Lung (tissue), 12 donors: ENCODE measurements around the gene ALDOB. TPM values are rescaled to one million over a fixed set of nuclear protein-coding genes. Genes with fewer than 3 reads are reported as not detected.

Experiments
- ATAC-seq: fragments of 200-7000 bp; cut with Tn5 transposase; one replicate; pipeline ENCODE4 v1.9.1; 2020; ENCODE audit warnings: moderate number of reproducible peaks; ENCODE audit not compliant: insufficient read depth, low FRiP score
- DNase-seq, 3 donors: peaks; one replicate each; pipeline ENCODE4 v3.0.0-alpha.2; 2013 to 2017
- H3K27ac ChIP-seq, 2 donors: one replicate each; pipeline ENCODE4 v1.5.1; 2013; ENCODE audit warnings: mild to moderate bottlenecking in 2 of 2, moderate library complexity in 2 of 2, control low read depth in 1 of 2, inconsistent platforms in 1 of 2, low read depth in 1 of 2, low read length in 1 of 2
- H3K27me3 ChIP-seq, 3 donors: one replicate each; pipeline ENCODE4 v1.5.1; 2013; ENCODE audit warnings: low read length in 2 of 3; ENCODE audit not compliant: control insufficient read depth in 3 of 3, insufficient read depth in 3 of 3
- H3K36me3 ChIP-seq, 4 donors: one replicate each; pipeline ENCODE4 v1.5.1; 2013; ENCODE audit warnings: low read length in 4 of 4, mild to moderate bottlenecking in 1 of 4, moderate library complexity in 1 of 4; ENCODE audit not compliant: control insufficient read depth in 4 of 4, insufficient read depth in 4 of 4
- H3K4me1 ChIP-seq, 5 donors: one replicate each; pipeline ENCODE4 v1.5.1; 2013; ENCODE audit warnings: low read length in 5 of 5, mild to moderate bottlenecking in 2 of 5, moderate library complexity in 1 of 5; ENCODE audit not compliant: control insufficient read depth in 5 of 5, insufficient read depth in 5 of 5
- H3K4me3 ChIP-seq: one replicate; pipeline ENCODE4 v1.5.1; 2013; ENCODE audit warnings: mild to moderate bottlenecking, control low read depth, moderate library complexity
- H3K9ac ChIP-seq, 2 donors: one replicate each; pipeline ENCODE4 v1.5.1; 2013; ENCODE audit warnings: low read length in 2 of 2, control low read depth in 1 of 2; ENCODE audit not compliant: insufficient read depth in 1 of 2
- H3K9me3 ChIP-seq, 4 donors: one replicate each; pipeline ENCODE4 v1.5.1; 2013; ENCODE audit warnings: low read length in 3 of 4, mild to moderate bottlenecking in 1 of 4, moderate library complexity in 1 of 4; ENCODE audit not compliant: control insufficient read depth in 4 of 4, insufficient read depth in 3 of 4
- WGBS, 2 donors: extraction: QIAGEN DNeasy Blood & Tissue Kit; methylation state at CpG; one replicate each; pipeline ENCODE4 v1.1.7; 2013; 5-methylcytosine and 5-hydroxymethylcytosine counted together
- polyA plus RNA-seq, 2 donors: library from polyadenylated mRNA; stranded (reverse); fragments of 200-250 nt; gene quantifications; one replicate each; pipeline ENCODE4 v1.2.1, GENCODE V29; 2013
- total RNA-seq, 2 donors: library from RNA; depleted of rRNA in 1 of 2; stranded (reverse); fragments of >200 nt in 1 of 2; gene quantifications; one replicate each; pipeline ENCODE4 v1.2.1, GENCODE V29; 2014 to 2021
- TF ChIP-seq, protein P1 (sequence below): IDR thresholded peaks from 2 replicates; pipeline ENCODE4 v1.5.1; 2012; ENCODE audit warnings: mild to moderate bottlenecking; ENCODE audit errors: control extremely low read depth, extremely low read depth
- donor health status: control.
- donor health status: control.
- donor health status: Bipolar disorder and iron deficiency.
- donor health status: healthy.
- donor health status: DM: yes; HTN: yes; CAD: no.

ALDOB gene
- total and polyA plus RNA-seq, 4 donors = 0.06 to 1.1 (median 0.09) TPM; not detected in 1

- TF ChIP-seq, protein P1, sequence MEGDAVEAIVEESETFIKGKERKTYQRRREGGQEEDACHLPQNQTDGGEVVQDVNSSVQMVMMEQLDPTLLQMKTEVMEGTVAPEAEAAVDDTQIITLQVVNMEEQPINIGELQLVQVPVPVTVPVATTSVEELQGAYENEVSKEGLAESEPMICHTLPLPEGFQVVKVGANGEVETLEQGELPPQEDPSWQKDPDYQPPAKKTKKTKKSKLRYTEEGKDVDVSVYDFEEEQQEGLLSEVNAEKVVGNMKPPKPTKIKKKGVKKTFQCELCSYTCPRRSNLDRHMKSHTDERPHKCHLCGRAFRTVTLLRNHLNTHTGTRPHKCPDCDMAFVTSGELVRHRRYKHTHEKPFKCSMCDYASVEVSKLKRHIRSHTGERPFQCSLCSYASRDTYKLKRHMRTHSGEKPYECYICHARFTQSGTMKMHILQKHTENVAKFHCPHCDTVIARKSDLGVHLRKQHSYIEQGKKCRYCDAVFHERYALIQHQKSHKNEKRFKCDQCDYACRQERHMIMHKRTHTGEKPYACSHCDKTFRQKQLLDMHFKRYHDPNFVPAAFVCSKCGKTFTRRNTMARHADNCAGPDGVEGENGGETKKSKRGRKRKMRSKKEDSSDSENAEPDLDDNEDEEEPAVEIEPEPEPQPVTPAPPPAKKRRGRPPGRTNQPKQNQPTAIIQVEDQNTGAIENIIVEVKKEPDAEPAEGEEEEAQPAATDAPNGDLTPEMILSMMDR = no peak
- peak within 1 kb of the TSS; percentile 87 for H3K4me3 ChIP-seq
- peaks cover 6 to 46% (median 27%) of the 10 kb centered on the region in 4 donors for H3K36me3 ChIP-seq
- peaks cover 2 to 6% (median 5%) of the 10 kb centered on the region in 4 donors for H3K9me3 ChIP-seq
- DNase-seq (peak; percentile 99 to 100 (median 100)), ATAC-seq (peak; percentile 100)
- H3K27me3 ChIP-seq = no peaks in the 10 kb centered on the region
- H3K4me1 ChIP-seq = peaks cover 0 to 22% (median 12%) of the 10 kb centered on the region in 5 donors
- H3K27ac ChIP-seq = peak within 1 kb of the TSS; percentile 82 to 96
- peak within 1 kb of the TSS; percentile 95 to 99 for H3K9ac ChIP-seq
- WGBS, 2 donors = 0% methylated on average over 44 of the region's 44 CpGs
Measured at GRCh38 chr9:101398068-101398929, 37.3 kb downstream of the ALDOB start, which contains the start of the genes MRPL50 and ZNF189. MRPL50 (minus strand) TSS chr9:101398618; CDS start chr9:101398592, 26 bp downstream. ZNF189 (plus strand) TSS chr9:101398851; CDS start chr9:101399157, 306 bp downstream.

- 12 to 15% methylated on average over 4 of the region's 4 CpGs for WGBS, 2 donors
- ATAC-seq = no peak
- H3K27ac ChIP-seq = peak overlapping the region; percentile 45 to 96
- H3K9me3 ChIP-seq = peaks cover 0 to 2% (median 0%) of the 10 kb centered on the region in 4 donors
- no peaks in the 10 kb centered on the region for H3K27me3 ChIP-seq
- TF ChIP-seq, protein P1 = no peak
- H3K4me3 ChIP-seq = peak overlapping the region; percentile 76
- peaks cover 2 to 40% (median 22%) of the 10 kb centered on the region in 4 donors for H3K36me3 ChIP-seq
- DNase-seq = no peak
- peaks cover 0 to 22% (median 12%) of the 10 kb centered on the region in 5 donors for H3K4me1 ChIP-seq
- H3K9ac ChIP-seq = peak overlapping the region; percentile 95 to 99
Measured at GRCh38 chr9:101397746-101398067, 37.9 kb downstream of the ALDOB start.

- WGBS, 2 donors = 97 to 100% methylated on average over 1 of the region's 1 CpG
- Histone ChIP-seq H3K4me3 (no peak overlapping the region), H3K36me3 (peaks cover 0 to 14% (median 8%) of the 10 kb centered on the region in 4 donors), H3K4me1 (peaks cover 0 to 10% (median 5%) of the 10 kb centered on the region in 5 donors), H3K27ac (no peak overlapping the region), H3K9ac (no peak overlapping the region), H3K9me3 (peaks cover 0 to 2% (median 0%) of the 10 kb centered on the region in 4 donors), H3K27me3 (no peaks in the 10 kb centered on the region)
- ATAC-seq = no peak
- TF ChIP-seq, protein P1 = no peak
- no peak for DNase-seq
Measured at GRCh38 chr9:101394687-101395086, 40.9 kb downstream of the ALDOB start.
